LNCAP (cell line): Measurements from ENCODE around the gene WBP2.

Experiments used
- CTCF ChIP-seq: fragments of 450-650 bp; IDR thresholded peaks from 2 replicates; pipeline ENCODE4 v1.5.1; 2017; ENCODE audit warnings: mild to moderate bottlenecking

WBP2 gene

GRCh38 chr17:75898065-75898464 lies 42.9 kb upstream of the WBP2 start:
- TF ChIP-seq CTCF, result no peak

DNA sequence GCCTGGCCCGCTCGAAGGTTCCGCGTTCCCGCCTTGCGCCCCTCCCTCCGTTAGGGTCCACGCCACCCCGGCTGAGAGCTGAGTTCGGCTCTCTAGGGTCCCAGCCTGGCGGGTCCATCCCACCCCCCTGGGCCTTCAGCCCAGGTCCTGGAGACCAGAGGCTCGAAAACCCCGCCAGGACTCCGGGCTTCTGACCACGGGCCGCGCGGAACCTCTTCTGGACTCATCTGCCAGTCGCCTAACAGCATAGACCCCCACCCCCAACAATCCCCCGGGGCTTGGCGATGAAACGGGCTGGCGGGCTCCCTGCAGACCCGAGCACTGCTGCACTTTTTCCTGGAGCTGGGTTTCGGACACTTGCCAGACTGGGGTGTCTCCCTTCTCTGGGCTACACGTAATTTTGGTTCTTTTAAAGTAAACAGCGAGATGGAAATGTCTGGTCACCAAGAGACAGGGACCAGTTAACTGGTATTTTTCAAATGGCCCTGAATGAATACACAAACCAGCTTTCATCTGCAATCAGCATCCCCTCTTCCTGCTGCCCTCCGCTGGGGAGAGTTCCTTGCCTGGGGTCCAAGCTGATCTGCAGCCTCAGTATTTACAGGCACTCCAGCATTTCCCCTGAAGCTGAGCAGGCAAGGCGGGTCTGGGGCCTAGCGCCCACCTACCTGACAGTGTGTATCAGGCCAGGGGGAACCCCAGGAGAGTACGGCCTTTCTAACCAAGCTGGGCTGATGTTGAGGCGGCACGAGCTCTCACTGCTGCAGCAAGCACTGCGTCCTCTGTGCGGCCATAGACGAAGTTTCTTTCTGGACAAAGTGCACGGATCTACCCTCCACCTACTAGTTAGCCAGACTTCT lies 42.3 kb upstream of the WBP2 start:
- TF ChIP-seq CTCF, result no peak

DNA sequence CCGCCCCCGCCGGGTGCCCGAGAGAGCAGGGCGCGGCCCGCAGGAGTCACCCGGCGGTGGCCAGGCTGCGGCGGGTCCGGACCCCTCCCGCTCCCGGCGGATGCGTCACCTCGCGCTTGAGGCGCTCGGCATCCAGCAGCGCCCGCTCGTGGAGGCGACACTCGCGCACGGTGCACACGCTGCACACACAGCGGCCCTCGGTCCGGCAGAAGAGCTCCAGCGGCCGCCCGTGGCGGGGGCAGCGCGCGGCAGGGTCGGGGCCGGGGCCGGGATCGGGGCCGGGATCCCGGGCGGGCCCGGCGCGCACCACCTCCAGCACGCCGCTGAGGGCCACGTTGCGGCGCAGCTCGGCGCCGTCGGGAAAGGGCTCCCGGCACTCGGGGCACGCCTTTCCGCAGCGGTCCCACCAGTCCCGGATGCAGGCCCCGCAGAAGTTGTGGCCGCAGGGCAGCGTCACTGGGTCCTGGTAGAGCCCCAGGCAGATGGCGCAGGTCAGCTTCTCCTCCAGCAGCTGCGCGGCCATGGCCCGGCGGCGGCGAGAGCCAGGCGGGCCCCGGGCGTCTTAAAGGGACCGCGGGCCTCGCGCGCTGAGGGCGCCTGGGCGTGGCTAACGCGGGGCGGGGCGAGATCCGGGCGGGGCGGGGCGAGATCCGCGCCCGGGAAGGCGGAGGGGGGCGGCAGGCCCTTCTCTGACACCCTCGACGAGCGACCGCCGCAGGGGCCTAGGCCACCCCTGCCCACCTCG lies 41.5 kb upstream of the WBP2 start, which contains the start of gene TRIM65:
Gene TRIM65, minus strand, starts transcription at position 537 of the 745 bp plus-strand sequence. Its CDS starts 14 bp downstream, at position 523.
- TF ChIP-seq CTCF, result peak; percentile 48

GRCh38 chr17:75895370-75896155 lies 40.4 kb upstream of the WBP2 start:
- no peak for TF ChIP-seq CTCF

- TF ChIP-seq CTCF, result no peak
Observed at GRCh38 chr17:75894049-75894733, 39.1 kb upstream of the WBP2 start.

- TF ChIP-seq CTCF, result no peak
Observed at GRCh38 chr17:75893305-75894048, 38.3 kb upstream of the WBP2 start.
